Coronary artery (tissue), 2 donors: Measurements from ENCODE around the gene UPF1.
A peak's percentile ranks its signal among the peaks of the same experiment; 100 is the strongest.

Source experiments
- DNase-seq: peaks from one replicate; pipeline ENCODE4 v3.0.0-alpha.2; 2017; ENCODE audit warnings: low spot score
- H3K27ac ChIP-seq, 2 donors: fragments of 200-600 bp; sonication (generic); one replicate each; pipeline ENCODE4 v1.5.1; 2016 to 2019
- H3K4me3 ChIP-seq: fragments of 200-600 bp; sonication (generic); 2 replicates; pipeline ENCODE4 v1.5.1; 2016; ENCODE audit warnings: mild to moderate bottlenecking, moderate library complexity
- TF ChIP-seq, protein P1 (sequence below): fragments of 200-600 bp; sonication (generic); IDR thresholded peaks from one replicate; pipeline ENCODE4 v1.5.1; 2019; ENCODE audit warnings: antibody characterized with exemption

UPF1 gene

DNA sequence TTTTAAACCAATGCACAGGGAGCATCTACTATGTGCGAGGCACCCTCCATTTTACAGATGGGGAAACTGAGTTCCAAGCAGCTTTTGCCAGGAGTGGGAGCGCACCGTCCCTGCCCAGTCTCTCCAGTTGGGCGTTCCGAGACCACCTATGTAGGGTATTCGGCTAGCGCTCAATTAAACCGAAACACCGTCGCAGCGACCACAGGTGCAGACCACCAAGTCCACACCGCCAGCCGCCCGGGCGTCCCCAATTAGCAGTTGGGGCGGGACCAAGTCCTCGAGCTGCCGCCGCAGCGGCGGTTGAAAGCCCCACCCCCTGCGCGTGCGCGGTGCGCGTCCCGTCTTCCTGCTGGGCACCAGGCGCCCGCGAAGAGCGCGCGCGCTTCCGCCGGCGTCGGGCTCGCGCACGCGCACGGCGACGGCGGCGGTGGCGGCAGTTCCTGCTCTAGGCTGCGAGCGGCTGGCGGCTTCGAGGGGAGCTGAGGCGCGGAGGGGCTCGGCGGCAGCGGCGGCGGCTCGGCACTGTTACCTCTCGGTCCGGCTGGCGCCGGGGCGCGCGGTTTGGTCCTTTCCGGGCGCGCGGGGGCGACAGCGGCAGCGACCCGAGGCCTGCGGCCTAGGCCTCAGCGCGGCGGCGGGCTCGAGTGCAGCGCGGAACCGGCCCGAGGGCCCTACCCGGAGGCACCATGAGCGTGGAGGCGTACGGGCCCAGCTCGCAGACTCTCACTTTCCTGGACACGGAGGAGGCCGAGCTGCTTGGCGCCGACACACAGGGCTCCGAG, at the start of gene UPF1:
UPF1 (plus strand) TSS at position 436 of the 782 bp plus-strand sequence; CDS start at position 687, 251 bp downstream.
- DNase-seq: peak; percentile 94
- TF ChIP-seq, protein P1, sequence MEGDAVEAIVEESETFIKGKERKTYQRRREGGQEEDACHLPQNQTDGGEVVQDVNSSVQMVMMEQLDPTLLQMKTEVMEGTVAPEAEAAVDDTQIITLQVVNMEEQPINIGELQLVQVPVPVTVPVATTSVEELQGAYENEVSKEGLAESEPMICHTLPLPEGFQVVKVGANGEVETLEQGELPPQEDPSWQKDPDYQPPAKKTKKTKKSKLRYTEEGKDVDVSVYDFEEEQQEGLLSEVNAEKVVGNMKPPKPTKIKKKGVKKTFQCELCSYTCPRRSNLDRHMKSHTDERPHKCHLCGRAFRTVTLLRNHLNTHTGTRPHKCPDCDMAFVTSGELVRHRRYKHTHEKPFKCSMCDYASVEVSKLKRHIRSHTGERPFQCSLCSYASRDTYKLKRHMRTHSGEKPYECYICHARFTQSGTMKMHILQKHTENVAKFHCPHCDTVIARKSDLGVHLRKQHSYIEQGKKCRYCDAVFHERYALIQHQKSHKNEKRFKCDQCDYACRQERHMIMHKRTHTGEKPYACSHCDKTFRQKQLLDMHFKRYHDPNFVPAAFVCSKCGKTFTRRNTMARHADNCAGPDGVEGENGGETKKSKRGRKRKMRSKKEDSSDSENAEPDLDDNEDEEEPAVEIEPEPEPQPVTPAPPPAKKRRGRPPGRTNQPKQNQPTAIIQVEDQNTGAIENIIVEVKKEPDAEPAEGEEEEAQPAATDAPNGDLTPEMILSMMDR: no peak
- peak within 1 kb of the TSS; percentile 93 for H3K4me3 ChIP-seq
- peak within 1 kb of the TSS; percentile 73 to 90 for H3K27ac ChIP-seq

DNA sequence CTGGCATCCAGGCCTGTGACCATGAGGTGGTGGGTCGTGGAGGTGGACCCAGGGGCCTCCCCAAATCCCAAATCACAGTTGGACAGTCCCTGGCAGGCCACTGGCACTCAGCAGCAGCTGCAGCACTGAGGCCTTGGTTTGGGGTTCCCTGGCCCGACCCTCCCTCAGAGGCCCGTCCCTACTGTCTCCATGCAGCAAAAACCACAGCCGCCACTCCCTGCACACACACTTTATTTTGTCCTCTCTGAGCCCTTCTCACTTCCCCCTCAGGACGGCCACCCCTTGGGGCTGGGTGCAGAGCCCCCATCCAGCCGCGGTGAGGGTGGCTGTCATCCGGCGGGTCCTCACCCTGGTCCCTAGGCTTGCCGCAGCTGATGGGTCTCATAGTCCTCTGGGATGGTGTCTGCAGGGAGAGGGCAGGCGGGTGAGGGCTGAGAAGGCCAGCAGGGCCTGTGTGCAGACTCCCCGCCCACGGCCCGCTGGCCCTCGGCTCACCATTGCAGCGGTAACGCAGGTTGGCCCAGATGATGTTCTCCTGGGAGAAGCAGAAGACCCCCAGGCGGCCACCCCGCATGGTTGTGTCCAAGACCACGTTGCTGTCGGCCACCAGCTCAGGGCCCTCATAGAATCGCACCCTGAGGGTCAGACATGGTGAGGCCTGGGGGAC, 49.1 kb upstream of the UPF1 start:
- no peak for DNase-seq
- TF ChIP-seq, protein P1: no peak
- H3K27ac ChIP-seq: no peak overlapping the region
- H3K4me3 ChIP-seq: no peak overlapping the region

DNA sequence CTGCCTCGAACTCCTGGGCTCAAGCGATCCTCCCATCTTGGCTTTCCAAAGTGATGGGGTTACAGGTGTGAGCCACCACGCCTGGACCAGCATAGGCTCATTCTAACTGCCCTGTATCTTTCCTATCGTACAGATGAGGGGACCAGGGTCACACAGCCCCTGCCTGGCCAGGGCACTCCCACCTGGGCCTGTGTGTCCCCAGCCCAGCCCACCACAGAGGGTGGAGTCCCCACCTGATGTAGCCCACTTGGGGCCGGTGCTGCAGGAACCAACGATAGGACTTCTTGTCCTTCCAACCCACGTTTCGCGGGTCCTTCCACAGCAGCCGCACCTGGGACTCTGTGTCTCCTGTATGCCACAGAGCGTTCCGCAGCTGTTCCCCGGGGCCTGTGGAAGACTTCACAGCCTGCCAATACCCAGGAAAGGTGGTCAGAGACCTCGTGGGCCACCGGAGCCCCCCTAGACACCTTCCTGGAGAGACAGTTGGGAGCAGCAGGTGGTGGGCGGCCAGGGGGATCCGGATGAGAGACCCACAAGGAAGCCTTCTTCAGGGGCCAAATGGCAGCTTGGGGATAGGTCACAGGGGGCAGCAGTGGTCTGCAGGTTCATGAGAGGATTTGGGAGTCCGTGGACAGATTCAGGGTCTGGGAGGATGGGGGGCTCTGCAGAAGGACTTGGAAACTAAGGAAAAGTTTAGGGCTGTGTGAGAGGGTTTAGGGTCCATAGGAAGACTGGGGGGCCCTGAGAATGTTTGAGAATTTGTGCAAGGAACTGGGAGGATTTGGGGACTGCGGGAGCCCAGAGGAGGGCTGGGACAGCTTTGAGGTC, 47.6 kb upstream of the UPF1 start:
- DNase-seq: no peak
- H3K27ac ChIP-seq: peak overlapping the region in 1 of 2 donors; percentile 48
- no peak overlapping the region for H3K4me3 ChIP-seq
- TF ChIP-seq, protein P1: no peak

DNA sequence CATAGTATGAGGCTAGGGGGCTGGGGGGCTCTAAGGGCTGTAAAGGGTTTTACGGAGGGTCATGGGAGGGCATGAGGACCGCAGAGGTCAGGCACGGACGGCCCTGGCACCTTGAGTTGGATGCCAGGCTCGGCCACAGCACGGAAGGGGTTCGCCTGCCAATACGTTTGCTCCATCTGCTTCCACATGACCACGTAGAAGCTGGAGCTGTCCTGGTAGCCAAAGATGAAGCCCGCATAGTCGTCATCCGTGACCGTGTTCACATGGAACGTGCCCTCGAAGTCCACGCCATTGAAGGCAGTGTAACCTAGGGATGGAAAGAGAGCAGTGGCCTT, 47.0 kb upstream of the UPF1 start:
- TF ChIP-seq, protein P1: no peak
- DNase-seq: no peak
- Histone ChIP-seq H3K4me3 (no peak overlapping the region), H3K27ac (peak overlapping the region in 1 of 2 donors; percentile 48)

DNA sequence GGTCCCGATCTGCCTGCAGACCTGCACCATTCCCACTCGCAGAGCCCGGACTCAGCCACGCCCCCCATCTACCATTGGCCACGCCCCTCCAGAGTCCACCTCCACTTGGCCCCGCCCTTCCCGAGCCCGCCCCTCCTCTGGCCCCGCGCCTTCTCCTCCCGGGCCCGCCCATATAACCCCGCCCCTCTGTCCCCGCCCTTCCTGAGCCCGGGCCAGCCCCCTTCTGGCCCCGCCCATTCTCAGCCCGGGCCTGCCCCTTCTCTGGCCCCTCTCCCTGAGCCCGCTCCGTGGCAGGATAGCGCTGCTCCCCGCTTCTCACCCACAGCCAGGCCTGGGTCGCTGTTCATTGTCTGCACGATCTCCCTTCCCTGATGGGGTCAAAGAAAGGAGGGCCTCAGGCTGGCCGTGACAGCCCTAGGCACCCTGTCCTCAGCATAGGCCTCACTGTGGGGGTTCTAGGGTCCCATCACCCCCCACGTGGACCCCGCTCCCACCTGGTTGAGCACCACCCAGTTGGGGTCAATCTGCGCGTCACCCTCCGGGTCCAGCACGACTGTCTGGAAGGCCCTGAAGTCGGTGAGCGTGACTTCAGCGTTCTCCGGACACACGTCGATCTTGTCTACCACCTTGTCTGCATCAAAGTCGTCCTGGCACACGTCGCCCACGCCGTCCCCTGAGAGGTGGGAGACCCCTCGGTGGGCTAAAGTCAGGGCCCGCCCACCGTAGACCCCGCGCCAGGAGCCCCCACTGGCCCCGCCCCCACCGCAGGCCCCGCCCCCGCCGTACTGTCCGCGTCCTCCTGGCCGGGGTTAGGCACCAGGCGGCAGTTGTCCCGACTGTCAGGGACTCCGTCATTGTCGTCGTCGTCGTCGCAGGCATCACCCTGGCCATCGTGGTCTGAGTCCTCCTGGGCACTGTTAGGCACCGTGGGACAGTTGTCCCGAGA, 46.3 kb upstream of the UPF1 start:
- Histone ChIP-seq H3K27ac (peak overlapping the region in 1 of 2 donors; percentile 48), H3K4me3 (peak overlapping the region; percentile 54)
- TF ChIP-seq, protein P1: no peak
- no peak for DNase-seq
